Activated CD8-positive, alpha-beta T cell treated with anti-CD3 and anti-CD28 coated beads for 36 hours (primary cell): ENCODE data around the gene ARHGAP25. TPM values are rescaled to one million over a fixed set of nuclear protein-coding genes. Genes with fewer than 3 reads are reported as not detected.

Source experiments
- ATAC-seq: fragments of 200-7000 bp; cut with Tn5 transposase; one replicate; pipeline ENCODE4 v1.10.0; 2021; ENCODE audit warnings: mild to moderate bottlenecking, moderate library complexity
- CTCF ChIA-PET: fragments of 350-600 bp; sonication (Branson Sonifier 250); formaldehyde crosslinking; loops from one replicate; lab custom pipeline; 2021; ENCODE audit warnings: antibody characterized with exemption; lab: Charles Lee
- POLR2A ChIA-PET: fragments of 350-600 bp; sonication (Branson Sonifier 250); formaldehyde crosslinking; loops from one replicate; lab custom pipeline; 2021; ENCODE audit warnings: antibody characterized with exemption; lab: Charles Lee
- DNase-seq: peaks from one replicate; pipeline ENCODE4 v3.0.0-alpha.2; 2020
- H3K27ac Mint-ChIP-seq: one replicate; pipeline ENCODE4 v1.8.0; 2021; ENCODE audit warnings: mild to moderate bottlenecking, mixed read lengths
- H3K27me3 Mint-ChIP-seq: one replicate; pipeline ENCODE4 v1.8.0; 2021; ENCODE audit warnings: mixed read lengths
- H3K36me3 Mint-ChIP-seq: one replicate; pipeline ENCODE4 v1.8.0; 2021; ENCODE audit warnings: low read depth, mixed read lengths
- H3K4me1 Mint-ChIP-seq: one replicate; pipeline ENCODE4 v1.8.0; 2021; ENCODE audit warnings: low read depth, mixed read lengths
- H3K4me3 Mint-ChIP-seq: one replicate; pipeline ENCODE4 v1.8.0; 2021; ENCODE audit warnings: mild to moderate bottlenecking, moderate library complexity, mixed read lengths
- H3K9me3 Mint-ChIP-seq: one replicate; pipeline ENCODE4 v1.8.0; 2021; ENCODE audit warnings: mixed read lengths
- CTCF ChIP-seq: fragments of 200-600 bp; IDR thresholded peaks from one replicate; pipeline ENCODE4 v1.8.0; 2022; ENCODE audit warnings: antibody characterized with exemption, mild to moderate bottlenecking
- intact Hi-C: fragments of 100-400 bp; cut with micrococcal nuclease; formaldehyde crosslinking; loops from one replicate; pipeline ENCODE4 v1.10.0; 2022
- total RNA-seq, 2 experiments: library from RNA; stranded (reverse); gene quantifications; one replicate each; pipeline ENCODE4 v1.2.3, GENCODE V29; 2021

ARHGAP25 gene
- total RNA-seq, 2 experiments from 2014 or later = 59.3 to 61.5 TPM

GRCh38 chr2:68732036-68732932 is 2.3 kb upstream of the ARHGAP25 start:
- H3K9me3 Mint-ChIP-seq = no peaks in the 10 kb centered on the region
- H3K4me1 Mint-ChIP-seq = peaks cover 29% of the 10 kb centered on the region
- ATAC-seq (no peak), DNase-seq (no peak)
- CTCF ChIA-PET = interaction anchor here (1.3 to 4.0 kb wide), 6 partner anchors 14 to 177 kb away, joined by 7 to 27 read pairs (median 14); no protein-coding TSS in a partner anchor
- POLR2A ChIA-PET = interaction anchor here (0.9 to 3.3 kb wide), 6 partner anchors 8 to 176 kb away, joined by 3 to 27 read pairs (median 12); no protein-coding TSS in a partner anchor
- peaks cover 4% of the 10 kb centered on the region for H3K36me3 Mint-ChIP-seq
- no peak for TF ChIP-seq CTCF
- no peak overlapping the region for H3K27ac Mint-ChIP-seq
- H3K27me3 Mint-ChIP-seq = no peaks in the 10 kb centered on the region
- intact Hi-C loops = no loop called here
- H3K4me3 Mint-ChIP-seq = no peak overlapping the region

- no peaks in the 10 kb centered on the region for H3K9me3 Mint-ChIP-seq
- ChIA-PET POLR2A (interaction anchor here (0.9 to 3.3 kb wide), 9 partner anchors 9 to 271 kb away, joined by 3 to 27 read pairs (median 9); no protein-coding TSS in a partner anchor), CTCF (interaction anchor here (1.1 to 4.0 kb wide), 13 partner anchors 11 to 270 kb away, joined by 4 to 27 read pairs (median 7); no protein-coding TSS in a partner anchor)
- H3K27me3 Mint-ChIP-seq = no peaks in the 10 kb centered on the region
- ATAC-seq (no peak), DNase-seq (no peak)
- H3K36me3 Mint-ChIP-seq = peaks cover 13% of the 10 kb centered on the region
- H3K4me1 Mint-ChIP-seq = peaks cover 25% of the 10 kb centered on the region
- no peak for TF ChIP-seq CTCF
- no peak overlapping the region for H3K4me3 Mint-ChIP-seq
- H3K27ac Mint-ChIP-seq = no peak overlapping the region
- intact Hi-C loops = no loop called here
Observed at GRCh38 chr2:68733365-68733764, 1.2 kb upstream of the ARHGAP25 start.

- H3K4me1 Mint-ChIP-seq = peaks cover 26% of the 10 kb centered on the region
- no peaks in the 10 kb centered on the region for H3K27me3 Mint-ChIP-seq
- DNase-seq (no peak), ATAC-seq (peak; percentile 10)
- no peak for TF ChIP-seq CTCF
- no peaks in the 10 kb centered on the region for H3K9me3 Mint-ChIP-seq
- intact Hi-C loops = loop anchor here (2.0 kb wide), 1 partner anchor 17 kb away; no protein-coding TSS in a partner anchor
- no peak overlapping the region for H3K27ac Mint-ChIP-seq
- ChIA-PET POLR2A (interaction anchor here (0.7 to 3.3 kb wide), 17 partner anchors 8 to 271 kb away, joined by 3 to 27 read pairs (median 7); no protein-coding TSS in a partner anchor), CTCF (interaction anchor here (0.7 to 4.0 kb wide), 17 partner anchors 10 to 271 kb away, joined by 3 to 27 read pairs (median 5); no protein-coding TSS in a partner anchor)
- H3K36me3 Mint-ChIP-seq = peaks cover 18% of the 10 kb centered on the region
- no peak overlapping the region for H3K4me3 Mint-ChIP-seq
Observed at GRCh38 chr2:68734176-68734575, 435 bp upstream of the ARHGAP25 start.

GRCh38 chr2:68736086-68736485 is 1.5 kb downstream of the ARHGAP25 start:
- Mint-ChIP-seq H3K9me3 (no peaks in the 10 kb centered on the region), H3K4me1 (peaks cover 37% of the 10 kb centered on the region), H3K27ac (no peak overlapping the region), H3K36me3 (peaks cover 29% of the 10 kb centered on the region), H3K4me3 (no peak overlapping the region), H3K27me3 (no peaks in the 10 kb centered on the region)
- no peak for TF ChIP-seq CTCF
- DNase-seq = no peak
- intact Hi-C loops = loop anchor here (5.0 kb wide), 1 partner anchor 36 kb away; no protein-coding TSS in a partner anchor
- POLR2A ChIA-PET = interaction anchor here (6.9 to 11.0 kb wide), 2 partner anchors 10 to 17 kb away, joined by 40 to 111 read pairs; no protein-coding TSS in a partner anchor
- ATAC-seq = no peak
- CTCF ChIA-PET = interaction anchor here (0.9 to 11.0 kb wide), 4 partner anchors 10 to 30 kb away, joined by 3 to 119 read pairs (median 23); no protein-coding TSS in a partner anchor
